Spleen (tissue), 13 donors: ENCODE data around the gene CDC7. TPM values are rescaled to one million over a fixed set of nuclear protein-coding genes. Genes with fewer than 3 reads are reported as not detected.
"Not testable (repeated sequence)": the region's sequence is repeated elsewhere in the genome, so short reads cannot be mapped to it uniquely, and the experiment has no call there.

Experiments
- DNase-seq: peaks from one replicate; pipeline ENCODE4 v3.0.0-alpha.2; 2020
- H3K27ac ChIP-seq, 8 donors: fragments of 200-600 bp; sonication (generic) in 7 of 8; 1 replicate in 4 of 8; 2 replicates in 4 of 8; pipeline versions ENCODE4 v1.5.0 to v1.8.0; 2016 to 2021; ENCODE audit warnings: inconsistent platforms in 4 of 8, mild to moderate bottlenecking in 4 of 8, moderate library complexity in 1 of 8
- H3K27me3 ChIP-seq, 7 donors: fragments of 200-600 bp; sonication (generic) in 6 of 7; replicated peaks in 1 of 7; 1 replicate in 4 of 7; 2 replicates in 3 of 7; pipeline versions ENCODE4 v1.5.0 to v1.8.0; 2016 to 2021; ENCODE audit warnings: inconsistent platforms in 3 of 7, mild to moderate bottlenecking in 1 of 7
- H3K36me3 ChIP-seq, 6 donors: fragments of 200-600 bp; sonication (generic) in 5 of 6; 1 replicate in 4 of 6; 2 replicates in 2 of 6; pipeline versions ENCODE4 v1.5.0 to v1.8.0; 2016 to 2021; ENCODE audit warnings: inconsistent platforms in 2 of 6
- H3K4me1 ChIP-seq, 6 donors: fragments of 200-600 bp; sonication (generic) in 5 of 6; 1 replicate in 3 of 6; 2 replicates in 3 of 6; pipeline versions ENCODE4 v1.5.0 to v1.8.0; 2016 to 2021; ENCODE audit warnings: inconsistent platforms in 3 of 6
- H3K4me3 ChIP-seq, 8 donors: fragments of 200-600 bp; sonication (generic) in 7 of 8; 1 replicate in 4 of 8; 2 replicates in 4 of 8; pipeline versions ENCODE4 v1.5.0 to v1.8.0; 2016 to 2021; ENCODE audit warnings: inconsistent platforms in 4 of 8, mild to moderate bottlenecking in 4 of 8, moderate library complexity in 2 of 8
- H3K9me3 ChIP-seq, 8 donors: fragments of 200-600 bp; sonication (generic) in 7 of 8; 1 replicate in 4 of 8; 2 replicates in 4 of 8; pipeline versions ENCODE4 v1.5.0 to v1.8.0; 2016 to 2021; ENCODE audit warnings: inconsistent platforms in 4 of 8
- POLR2A ChIP-seq, 3 donors: fragments of 450-650 bp; IDR thresholded peaks; one replicate each; pipeline ENCODE4 v1.5.1; 2017; ENCODE audit warnings: antibody characterized with exemption in 3 of 3, mild to moderate bottlenecking in 1 of 3
- POLR2AphosphoS5 ChIP-seq, 3 donors: sonication (generic); formaldehyde crosslinking; IDR thresholded peaks; one replicate each; pipeline ENCODE4 v1.5.1; 2017; ENCODE audit warnings: antibody characterized with exemption in 3 of 3
- WGBS, 5 donors: extraction: QIAGEN DNeasy Blood & Tissue Kit in 3 of 5; methylation state at CpG; one replicate each; pipeline versions ENCODE4 v1.1.5 to v1.1.7; 2013 to 2018; 5-methylcytosine and 5-hydroxymethylcytosine counted together
- intact Hi-C: fragments of 100-400 bp; cut with DNase I; formaldehyde crosslinking; loops from one replicate; pipeline ENCODE4 v1.15.0; 2023; ENCODE audit warnings: low total_unique reads
- long read RNA-seq, 2 donors: transcript quantifications; one replicate each; lab custom pipeline, GENCODE V29; 2026
- polyA plus RNA-seq, 3 donors: library from polyadenylated mRNA; stranded (reverse); fragments of 200-250 nt; gene quantifications; one replicate each; pipeline ENCODE4 v1.2.1, GENCODE V29; 2013
- total RNA-seq, 7 donors: library from RNA; depleted of rRNA in 3 of 7; stranded (reverse); fragments of >200 nt in 3 of 7; fragmentation: NEBNext Ultra II Directional in 4 of 7; extraction: Animal tissue kit (Norgen Biotek cat#: 25700) in 4 of 7; gene quantifications; one replicate each; pipeline versions ENCODE4 v1.1.0 to v1.2.1, GENCODE V29; 2016 to 2021
- TF ChIP-seq, protein P1 (sequence below), 11 experiments: fragments of 200-600 bp in 7 of 11; fragments of 450-650 bp in 4 of 11; sonication (generic) in 4 of 11; IDR thresholded peaks in 8 of 11; conservative IDR thresholded peaks in 3 of 11; 1 replicate in 7 of 11; 2 replicates in 4 of 11; pipeline versions ENCODE4 v1.4.0 to v1.8.0; 2016 to 2021; ENCODE audit warnings: antibody characterized with exemption in 11 of 11, inconsistent platforms in 4 of 11, mild to moderate bottlenecking in 1 of 11
- donor health status: healthy with polysubstance abuse.
- donor health status: DM: no; HTN: no; CAD: no; lungs with moderate emphysema.
- donor health status: DM: no; HTN: no; CAD: no.
- donor health status: Bipolar disorder and iron deficiency.
- donor health status: healthy.
- donor health status: DM: no; HTN: no; CAD: no.
- donor health status: DM: yes; HTN: yes; CAD: no.

Gene CDC7
- total RNA-seq (10 to 100 TPM in 6 of 7 donors, 1 to 10 TPM in 1; 8.0 to 25.3 (median 12.5) TPM), polyA plus RNA-seq (1 to 10 TPM; 3.8 to 6.4 (median 3.8) TPM)
- long read RNA-seq, donor 1, partial matches to known transcripts: 0 of 5 reads
- long read RNA-seq, donor 1, other reads (novel, unspliced or antisense): 0 of 5 reads
- long read RNA-seq, donor 2: 0 reads

DNA sequence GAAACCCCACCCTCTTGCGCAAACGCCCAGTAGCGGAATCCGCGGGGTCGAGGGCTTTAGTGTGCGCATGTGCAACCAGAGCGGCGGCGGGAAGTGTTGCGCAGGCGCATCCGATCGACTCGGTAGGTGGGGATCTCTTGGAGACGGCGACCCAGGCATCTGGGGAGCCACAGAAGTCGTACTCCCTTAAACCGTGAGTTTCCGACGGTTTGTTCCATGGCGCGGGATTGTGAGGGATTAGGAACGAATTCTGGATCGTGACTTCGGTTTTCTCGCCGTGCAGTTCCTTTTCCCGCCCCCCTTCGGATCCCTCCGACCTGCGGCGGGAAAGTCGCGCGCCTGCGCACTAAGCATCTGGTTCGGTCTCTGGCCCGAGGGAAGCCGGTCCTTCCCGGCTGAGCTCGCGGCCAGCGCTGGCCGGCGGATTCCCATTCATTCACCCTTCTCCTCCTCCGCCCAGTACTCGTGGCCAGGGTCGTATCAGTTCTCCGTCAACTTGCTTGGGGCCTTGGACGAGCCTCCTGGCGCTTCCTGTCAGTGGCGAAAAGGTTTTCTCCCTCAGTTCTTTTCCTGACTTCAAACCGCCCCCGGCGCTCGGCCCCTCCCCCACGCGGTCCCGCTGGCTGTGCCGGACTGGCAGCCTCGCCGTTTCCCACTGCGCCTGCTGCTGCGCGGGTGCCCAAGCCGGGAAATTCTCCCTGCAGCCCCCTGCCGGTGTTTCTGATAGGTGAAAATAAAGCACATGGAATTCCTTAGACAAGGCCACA is at the start of gene CDC7:
CDC7 (plus strand) TSS at position 96 of the 767 bp plus-strand sequence. CDS start 866 bp downstream, outside the sequence.
- DNase-seq: peak; percentile 94
- Histone ChIP-seq H3K9me3 (no peaks in the 10 kb centered on the region), H3K36me3 (no peaks in the 10 kb centered on the region), H3K27ac (peak within 1 kb of the TSS; percentile 48 to 91 (median 88)), H3K4me3 (peak within 1 kb of the TSS; percentile 68 to 97 (median 84)), H3K27me3 (no peaks in the 10 kb centered on the region), H3K4me1 (peaks cover 0 to 55% (median 34%) of the 10 kb centered on the region in 6 donors)
- intact Hi-C loops: loop anchor here (10.0 kb wide), 1 partner anchor 216 kb away; no protein-coding TSS in a partner anchor
- 0 to 1% (median 0%) methylated on average over 51 to 68 of the region's 68 CpGs for WGBS, 5 donors
- TF ChIP-seq POLR2A (IDR thresholded peaks at IDR 0.05): no peak
- TF ChIP-seq, protein P1, sequence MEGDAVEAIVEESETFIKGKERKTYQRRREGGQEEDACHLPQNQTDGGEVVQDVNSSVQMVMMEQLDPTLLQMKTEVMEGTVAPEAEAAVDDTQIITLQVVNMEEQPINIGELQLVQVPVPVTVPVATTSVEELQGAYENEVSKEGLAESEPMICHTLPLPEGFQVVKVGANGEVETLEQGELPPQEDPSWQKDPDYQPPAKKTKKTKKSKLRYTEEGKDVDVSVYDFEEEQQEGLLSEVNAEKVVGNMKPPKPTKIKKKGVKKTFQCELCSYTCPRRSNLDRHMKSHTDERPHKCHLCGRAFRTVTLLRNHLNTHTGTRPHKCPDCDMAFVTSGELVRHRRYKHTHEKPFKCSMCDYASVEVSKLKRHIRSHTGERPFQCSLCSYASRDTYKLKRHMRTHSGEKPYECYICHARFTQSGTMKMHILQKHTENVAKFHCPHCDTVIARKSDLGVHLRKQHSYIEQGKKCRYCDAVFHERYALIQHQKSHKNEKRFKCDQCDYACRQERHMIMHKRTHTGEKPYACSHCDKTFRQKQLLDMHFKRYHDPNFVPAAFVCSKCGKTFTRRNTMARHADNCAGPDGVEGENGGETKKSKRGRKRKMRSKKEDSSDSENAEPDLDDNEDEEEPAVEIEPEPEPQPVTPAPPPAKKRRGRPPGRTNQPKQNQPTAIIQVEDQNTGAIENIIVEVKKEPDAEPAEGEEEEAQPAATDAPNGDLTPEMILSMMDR (IDR thresholded peaks at IDR 0.05 in 8 of 11, conservative IDR thresholded peaks at IDR 0.05 in 3 of 11): peak in 8 of 11 experiments; percentile 5 to 43 (median 26)
- TF ChIP-seq POLR2AphosphoS5 (IDR thresholded peaks at IDR 0.05): peak; percentile 81 to 86 (median 83)

GRCh38 chr1:91454136-91454535 is 46.5 kb upstream of the CDC7 start:
- no peak overlapping the region for H3K4me3 ChIP-seq
- H3K9me3 ChIP-seq: no peaks in the 10 kb centered on the region
- intact Hi-C loops: no loop called here
- H3K4me1 ChIP-seq: peaks cover 0 to 3% (median 0%) of the 10 kb centered on the region in 6 donors
- TF ChIP-seq POLR2AphosphoS5 (IDR thresholded peaks at IDR 0.05): no peak
- H3K27me3 ChIP-seq: no peaks in the 10 kb centered on the region
- peak overlapping the region in 4 of 8 donors; percentile 4 to 67 (median 56) for H3K27ac ChIP-seq
- H3K36me3 ChIP-seq: no peaks in the 10 kb centered on the region
- DNase-seq: no peak
- 77 to 86% (median 83%) methylated on average over 2 of the region's 2 CpGs for WGBS, 5 donors

GRCh38 chr1:91455334-91455733 is 45.3 kb upstream of the CDC7 start:
- H3K27ac ChIP-seq: peak overlapping the region in 4 of 8 donors; percentile 12 to 67 (median 37)
- no peaks in the 10 kb centered on the region for H3K27me3 ChIP-seq
- no peak overlapping the region for H3K4me3 ChIP-seq
- no peaks in the 10 kb centered on the region for H3K36me3 ChIP-seq
- intact Hi-C loops: no loop called here
- peaks cover 0 to 2% (median 0%) of the 10 kb centered on the region in 6 donors for H3K4me1 ChIP-seq
- 62 to 98% (median 78%) methylated on average over 3 of the region's 3 CpGs for WGBS, 5 donors
- H3K9me3 ChIP-seq: no peaks in the 10 kb centered on the region
- TF ChIP-seq POLR2AphosphoS5 (IDR thresholded peaks at IDR 0.05): no peak
- TF ChIP-seq, protein P1 (IDR thresholded peaks at IDR 0.05 in 8 of 11, conservative IDR thresholded peaks at IDR 0.05 in 3 of 11): no peak
- no peak for TF ChIP-seq POLR2A (IDR thresholded peaks at IDR 0.05)
- no peak for DNase-seq

DNA sequence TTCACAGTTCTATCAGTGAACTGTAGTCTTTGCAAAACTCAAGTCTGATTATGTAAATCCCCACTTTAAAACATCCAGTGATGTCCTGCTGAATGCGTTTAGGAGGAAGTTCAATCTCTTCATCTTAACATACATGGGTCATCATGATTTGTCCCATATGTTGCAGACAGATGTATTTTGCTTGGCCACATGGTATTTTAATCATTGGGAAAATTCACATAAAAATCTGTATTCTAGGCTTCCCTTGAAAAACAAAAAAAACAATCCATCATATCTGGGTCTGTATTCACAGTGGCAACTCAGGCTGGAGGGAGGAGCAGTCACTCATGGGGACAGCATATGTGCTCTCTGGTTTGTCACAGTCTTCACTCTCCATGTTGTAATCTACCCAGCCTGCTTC is 44.8 kb upstream of the CDC7 start:
- Histone ChIP-seq H3K27me3 (no peaks in the 10 kb centered on the region), H3K4me3 (no peak overlapping the region), H3K9me3 (no peaks in the 10 kb centered on the region), H3K27ac (no peak overlapping the region), H3K4me1 (peaks cover 0 to 2% (median 0%) of the 10 kb centered on the region in 6 donors), H3K36me3 (no peaks in the 10 kb centered on the region)
- intact Hi-C loops: no loop called here
- TF ChIP-seq POLR2A (IDR thresholded peaks at IDR 0.05) (no peak), POLR2AphosphoS5 (IDR thresholded peaks at IDR 0.05) (no peak)
- TF ChIP-seq, protein P1 (IDR thresholded peaks at IDR 0.05 in 8 of 11, conservative IDR thresholded peaks at IDR 0.05 in 3 of 11): no peak
- WGBS, 5 donors: 68 to 90% (median 78%) methylated on average over 1 of the region's 1 CpG
- DNase-seq: no peak

DNA sequence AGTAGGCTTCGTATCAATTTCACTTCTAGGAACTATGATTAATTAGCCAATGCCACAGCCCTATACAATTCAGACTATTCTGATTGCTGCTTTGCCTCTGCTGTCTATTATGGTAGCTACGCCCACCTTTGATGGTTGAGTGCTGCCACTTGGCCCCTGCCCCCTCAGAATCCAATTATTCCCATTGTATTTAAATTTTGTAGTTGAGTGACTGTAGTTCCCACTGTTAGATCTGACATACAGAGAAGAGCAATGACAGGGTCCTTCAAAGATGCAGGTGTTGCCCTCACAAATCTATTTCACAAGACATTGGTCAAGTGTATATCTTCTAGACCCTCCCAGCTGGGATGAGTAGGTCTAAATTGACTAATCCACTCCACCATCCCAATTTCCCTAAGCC is 35.3 kb upstream of the CDC7 start:
- peaks cover 0 to 50% (median 36%) of the 10 kb centered on the region in 8 donors for H3K9me3 ChIP-seq
- DNase-seq, H3K27me3 ChIP-seq, intact Hi-C loops, H3K4me3 ChIP-seq, H3K4me1 ChIP-seq, H3K36me3 ChIP-seq, H3K27ac ChIP-seq: not testable (repeated sequence)
- 64 to 85% (median 78%) methylated on average over 2 of the region's 2 CpGs for WGBS, 5 donors
